Globus pallidus (tissue), 1 donor: Measurements from ENCODE around the gene SOHLH2.
A peak's percentile ranks its signal among the peaks of the same experiment; 100 is the strongest.

ENCODE experiments used
- DNase-seq: peaks from one replicate; pipeline ENCODE4 v3.0.0-alpha.2; 2015; ENCODE audit warnings: low spot score

The SOHLH2 gene

DNA sequence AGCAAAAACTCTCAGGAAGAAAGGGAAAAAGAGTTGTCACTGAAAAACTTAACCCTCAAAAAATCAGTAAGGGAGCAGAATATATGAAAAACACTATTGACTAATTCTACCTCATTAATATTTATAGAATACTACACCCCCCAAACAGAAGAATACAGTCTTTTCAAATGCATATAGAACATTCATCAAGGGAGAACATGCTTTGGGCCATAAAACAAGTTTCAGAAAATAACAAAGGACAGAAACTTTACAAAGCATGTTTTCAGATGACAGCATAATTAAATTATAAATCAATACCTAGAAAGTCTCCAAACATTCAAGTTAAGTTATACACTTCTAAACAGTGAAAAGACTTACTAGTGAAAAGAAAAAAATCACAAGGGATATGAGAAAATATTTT is 30.5 kb downstream of the SOHLH2 start:
- no peak for DNase-seq

DNA sequence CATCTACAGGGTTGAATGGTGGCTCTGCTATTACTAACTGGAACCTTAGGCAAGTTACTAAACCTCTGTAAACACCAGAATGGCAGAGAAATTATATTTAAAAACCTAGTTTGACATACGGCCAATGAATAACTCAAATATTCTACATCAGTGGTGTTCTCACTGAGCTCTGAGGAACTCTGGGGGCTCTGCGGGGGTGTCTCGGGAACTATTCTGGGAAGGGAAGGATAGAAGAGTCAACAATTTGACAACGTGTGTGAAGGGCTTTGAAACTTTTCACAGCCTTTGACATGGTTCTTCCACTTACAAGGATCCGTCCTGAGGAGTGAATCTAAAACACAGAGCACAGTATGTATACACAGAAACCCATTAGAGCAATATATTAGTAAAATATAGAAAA is 38.7 kb downstream of the SOHLH2 start:
- no peak for DNase-seq

DNA sequence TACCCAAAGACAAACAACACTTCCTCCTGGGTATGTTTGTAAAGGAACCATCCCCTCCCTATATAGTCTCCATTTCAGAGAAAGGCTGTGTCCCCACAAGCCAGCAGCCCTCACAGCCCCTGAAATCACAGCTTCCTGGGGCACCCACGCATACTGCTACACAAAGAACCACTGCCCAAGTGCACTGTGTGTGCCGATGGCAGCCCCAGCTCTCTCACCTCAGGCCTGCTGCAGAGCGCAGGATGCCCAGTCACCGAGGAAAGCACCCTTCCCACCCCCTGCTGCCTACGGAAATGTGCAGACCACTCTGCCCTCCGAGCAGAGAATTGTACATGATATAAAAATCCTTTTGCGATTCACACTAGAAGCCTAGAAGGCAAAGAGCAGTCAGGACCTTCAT is 39.4 kb downstream of the SOHLH2 start:
- DNase-seq: no peak

GRCh38 chr13:36173571-36174322 is 40.6 kb downstream of the SOHLH2 start:
- no peak for DNase-seq

- DNase-seq: no peak
Measured at GRCh38 chr13:36166046-36166445, 48.3 kb downstream of the SOHLH2 start.

- no peak for DNase-seq
Measured at GRCh38 chr13:36163809-36164308, 50.5 kb downstream of the SOHLH2 start.

GRCh38 chr13:36163286-36163685 is 51.1 kb downstream of the SOHLH2 start:
- no peak for DNase-seq

- DNase-seq: no peak
Measured at GRCh38 chr13:36160297-36160696, 54.1 kb downstream of the SOHLH2 start.

DNA sequence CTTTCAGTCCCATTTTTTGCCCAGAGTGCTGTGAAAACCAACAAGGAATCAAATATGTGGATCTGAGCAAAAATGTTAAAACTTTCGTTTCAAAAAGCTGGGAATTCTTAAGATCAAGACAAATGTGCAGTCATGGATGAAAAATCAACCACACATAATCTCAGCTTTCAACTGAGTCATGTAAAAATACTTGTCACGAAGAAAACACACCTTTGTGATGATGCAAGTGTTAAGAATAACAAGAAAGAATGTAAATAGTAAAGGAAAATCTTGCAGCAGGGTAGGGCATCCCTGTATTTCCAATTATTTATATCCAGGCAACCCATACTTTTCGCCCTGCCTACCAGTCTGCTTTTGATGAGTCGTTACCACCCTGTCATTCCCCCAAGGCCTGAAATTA is 55.7 kb downstream of the SOHLH2 start:
- DNase-seq: no peak

DNA sequence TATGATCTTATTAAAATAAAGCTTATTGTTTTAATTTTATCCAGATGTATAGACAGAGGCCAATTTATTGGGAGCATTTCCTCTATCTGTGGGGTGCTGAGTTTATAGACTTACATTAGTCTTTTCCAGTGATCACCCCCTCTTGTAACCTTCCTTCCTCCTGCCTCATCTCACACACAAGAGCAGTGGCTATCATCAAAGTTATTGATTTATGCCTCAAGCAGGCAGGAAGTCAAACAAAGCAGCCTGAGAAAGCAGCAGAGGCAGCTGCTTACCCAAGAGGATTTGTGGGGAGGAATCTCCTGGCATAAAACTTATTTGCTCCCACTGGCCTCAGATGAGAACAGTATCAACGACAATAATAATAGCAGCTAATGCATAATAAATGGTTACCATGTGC is 56.9 kb downstream of the SOHLH2 start:
- no peak for DNase-seq

DNA sequence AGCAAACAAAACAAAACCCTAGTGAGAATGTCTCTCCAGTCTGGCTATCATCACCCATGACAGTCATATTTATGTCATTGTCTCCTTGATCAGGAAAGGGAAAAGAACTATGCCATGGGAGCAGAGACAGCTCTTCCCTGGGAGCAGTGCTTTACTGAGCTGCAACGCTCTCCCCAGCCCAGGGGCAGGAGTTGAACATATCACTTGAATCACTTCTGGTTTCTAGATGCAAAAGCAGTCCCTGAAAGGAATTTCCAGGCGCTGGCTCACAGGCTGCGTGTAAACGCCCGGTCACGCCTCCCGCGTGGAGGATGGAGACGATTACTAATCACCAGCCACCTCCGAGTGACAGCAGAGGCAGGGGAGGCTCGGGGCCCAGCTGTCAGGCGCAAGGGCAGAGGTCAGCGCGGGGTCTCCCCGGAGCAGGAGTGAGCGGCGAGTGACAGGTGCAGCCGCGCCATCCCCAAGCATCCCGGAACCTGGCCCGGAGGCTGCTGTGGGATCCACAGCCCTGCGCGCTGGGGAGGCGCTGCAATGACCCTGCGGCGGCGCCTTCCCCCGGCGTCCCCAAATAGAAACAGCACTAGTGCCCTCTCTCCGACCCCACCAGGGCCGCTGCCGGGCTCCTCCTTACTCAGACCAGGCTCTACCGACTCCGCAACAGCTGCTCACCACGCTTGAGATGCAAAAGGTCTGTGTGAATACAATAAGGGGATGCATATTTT is 59.6 kb downstream of the SOHLH2 start:
- no peak for DNase-seq

DNA sequence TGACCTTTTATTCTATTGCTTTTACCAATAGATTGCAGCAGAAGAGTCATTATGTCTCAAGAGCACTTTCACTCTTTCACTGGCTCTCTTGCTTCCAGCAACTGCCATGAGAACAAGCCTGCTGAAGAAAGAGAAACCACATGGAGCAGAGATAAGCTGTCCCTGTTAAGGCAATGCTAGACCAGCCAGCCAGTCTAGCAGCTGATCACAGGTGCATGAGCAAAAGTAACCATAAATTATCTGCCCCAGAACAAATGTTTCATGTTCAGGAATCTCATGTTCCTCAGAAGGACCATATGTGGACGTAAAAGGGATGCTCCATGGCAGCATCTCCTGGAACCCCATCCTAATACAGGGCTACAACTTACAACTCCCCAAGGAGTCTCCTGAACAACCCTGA is 62.8 kb downstream of the SOHLH2 start:
- no peak for DNase-seq

DNA sequence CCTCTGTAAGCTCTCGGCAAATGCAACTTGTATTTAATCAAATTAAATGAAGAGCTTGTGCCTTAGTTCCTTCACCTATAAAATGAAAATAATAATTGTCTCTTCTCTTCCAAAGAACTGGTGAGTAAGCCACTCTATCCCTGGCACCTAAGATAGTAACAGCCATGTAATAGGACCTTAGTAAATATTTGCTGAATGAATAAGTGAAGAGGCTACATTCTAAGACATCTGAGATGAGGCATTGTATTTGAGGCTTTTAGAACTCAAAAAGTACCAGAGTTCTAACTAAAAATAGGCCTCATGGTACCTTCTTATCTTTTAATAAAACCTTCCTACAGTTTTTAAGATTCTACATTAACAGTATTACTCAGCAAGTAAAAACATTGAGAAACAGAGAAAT is 65.9 kb downstream of the SOHLH2 start:
- DNase-seq: no peak

DNA sequence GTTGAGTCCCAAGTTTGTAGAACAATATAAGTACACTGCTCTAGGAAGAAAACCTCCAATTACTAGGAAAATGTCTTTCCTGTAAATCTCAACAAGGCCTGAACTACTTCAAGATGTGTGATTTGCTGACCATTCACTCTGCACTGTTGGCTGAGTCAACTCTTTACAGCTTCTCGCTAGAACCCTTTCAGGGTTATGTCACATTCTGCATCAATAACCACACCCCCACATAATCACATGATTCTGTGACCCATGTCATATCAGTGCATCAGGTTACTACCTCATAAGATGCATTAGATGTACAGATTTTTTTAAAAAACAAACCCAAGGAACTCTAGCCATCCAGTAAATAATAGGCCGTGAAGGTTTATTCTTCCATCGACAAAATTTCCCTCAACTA is 67.0 kb downstream of the SOHLH2 start:
- no peak for DNase-seq

DNA sequence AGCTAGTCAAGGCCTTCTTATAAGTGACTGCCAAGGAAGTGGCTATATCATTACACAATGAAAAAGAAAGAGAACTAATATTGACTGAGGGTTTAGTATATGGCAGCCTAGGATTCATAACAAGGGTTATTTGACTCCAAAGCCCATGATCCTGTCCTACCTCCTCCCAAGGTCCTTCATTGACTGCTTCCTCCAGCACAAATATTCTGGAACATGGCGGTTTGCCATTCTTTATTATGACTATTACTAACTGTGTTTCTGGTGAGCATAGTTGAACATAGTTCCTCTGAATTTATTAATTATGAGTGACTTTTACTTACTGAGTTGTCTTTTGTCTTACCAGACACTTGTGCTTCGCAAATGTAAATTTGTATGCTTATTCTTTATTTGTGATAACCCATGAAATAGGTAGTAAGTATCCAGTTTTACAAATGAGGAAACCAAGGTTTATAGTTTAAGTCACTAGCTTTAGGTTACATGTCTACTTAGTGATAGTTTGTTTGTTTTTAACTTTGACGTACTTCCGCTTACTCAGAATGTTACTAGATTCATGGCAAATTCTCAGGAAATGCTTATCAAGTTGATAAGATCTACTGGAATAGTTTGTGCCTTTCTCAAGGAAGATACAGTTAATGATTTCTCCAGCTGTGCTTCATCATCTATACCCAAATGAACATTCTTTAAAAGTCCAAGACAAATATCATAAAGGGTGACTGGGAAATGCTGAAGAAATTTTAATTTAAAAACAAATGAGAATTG is 67.7 kb downstream of the SOHLH2 start:
- no peak for DNase-seq

DNA sequence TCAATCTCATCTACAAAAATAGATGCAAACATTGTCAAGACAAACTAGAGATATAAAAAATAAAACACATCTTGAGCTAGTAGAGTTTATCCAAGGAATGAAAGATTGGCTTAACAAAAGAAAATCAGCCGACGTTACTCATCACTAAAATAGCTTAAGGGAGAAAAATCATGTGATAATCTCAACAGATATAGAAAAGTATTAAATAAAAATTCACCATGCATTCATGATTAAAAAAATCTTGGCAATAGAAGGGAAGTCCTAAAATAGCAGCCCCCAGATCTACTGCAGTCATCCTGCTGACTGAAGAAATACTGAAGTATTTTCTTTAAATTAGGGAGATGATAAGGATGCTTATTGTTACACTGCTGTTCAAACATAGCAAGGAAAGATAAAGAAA is 70.6 kb downstream of the SOHLH2 start:
- no peak for DNase-seq

- no peak for DNase-seq
Measured at GRCh38 chr13:36142735-36143134, 71.6 kb downstream of the SOHLH2 start.

DNA sequence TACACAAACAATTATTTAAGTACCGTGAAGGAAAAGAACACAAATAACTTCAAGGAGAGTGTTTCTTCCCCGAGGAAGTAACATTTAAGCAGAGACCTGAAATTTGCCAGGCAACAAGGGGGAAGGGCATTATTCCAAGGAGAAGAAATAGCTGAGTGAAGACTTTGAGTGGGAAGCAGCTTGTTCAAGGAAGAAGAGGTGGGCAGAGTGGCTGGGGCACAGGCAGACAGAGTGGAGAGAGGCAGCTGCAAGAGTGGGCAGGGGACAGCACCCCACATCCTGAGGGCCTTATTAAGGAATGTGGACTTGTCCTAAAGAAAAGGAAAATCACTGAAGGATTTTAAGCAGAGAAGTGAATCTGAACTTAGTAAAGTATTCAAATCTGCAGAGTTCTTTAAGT is 78.5 kb downstream of the SOHLH2 start:
- DNase-seq: no peak

DNA sequence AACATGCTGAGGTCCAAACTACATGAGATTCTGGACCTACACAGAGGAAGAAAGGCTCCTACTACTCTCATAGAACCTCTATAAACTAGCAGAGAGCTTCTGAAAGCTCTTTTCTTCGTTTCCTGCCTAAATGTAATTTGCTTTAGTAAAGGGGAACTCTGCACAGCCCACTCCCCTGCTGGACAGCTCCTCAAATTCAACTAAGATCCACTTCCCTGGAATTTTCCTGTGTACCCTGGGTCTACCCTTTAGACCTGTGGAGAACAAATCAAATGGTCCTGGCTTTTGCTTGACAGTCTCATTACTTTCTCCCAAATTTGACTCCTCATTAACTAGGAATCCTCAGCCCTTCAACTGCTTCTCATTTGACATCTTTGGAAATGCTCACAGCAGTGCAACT is 79.7 kb downstream of the SOHLH2 start:
- no peak for DNase-seq

GRCh38 chr13:36133950-36134626 is 80.3 kb downstream of the SOHLH2 start:
- no peak for DNase-seq

DNA sequence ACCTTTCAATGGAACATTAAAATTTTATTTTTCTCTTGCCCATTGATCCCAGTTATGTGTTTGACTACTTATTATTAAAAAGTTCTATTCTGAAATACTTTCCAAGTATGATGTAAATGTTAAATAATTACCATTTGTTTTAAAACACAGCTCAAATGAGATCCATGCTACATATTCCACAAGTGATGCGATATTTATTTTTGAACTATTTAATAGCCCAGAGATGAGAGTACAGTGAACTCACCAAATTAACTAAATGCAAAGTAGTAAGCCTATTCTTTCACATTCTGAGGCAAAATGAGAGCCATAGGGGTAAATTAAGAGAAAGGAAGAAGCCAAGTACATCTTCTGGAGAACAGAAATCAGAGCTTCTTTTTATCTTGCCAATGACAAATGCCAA is 82.0 kb downstream of the SOHLH2 start:
- DNase-seq: no peak

GRCh38 chr13:36131931-36132297 is 82.4 kb downstream of the SOHLH2 start:
- DNase-seq: peak; percentile 26
